OCI-LY1 (cell line): ENCODE data around the gene RBM38.

Source experiments
- H2AFZ ChIP-seq: fragments of 200-600 bp; sonication (generic), shearing (Covaris generic); 2 replicates; pipeline ENCODE4 v1.6.0; 2014; ENCODE audit warnings: antibody characterized with exemption, mild to moderate bottlenecking, low read length
- H3F3A ChIP-seq: fragments of 200-600 bp; sonication (generic), shearing (Covaris generic); 2 replicates; pipeline ENCODE4 v1.6.0; 2014; ENCODE audit warnings: mild to moderate bottlenecking, antibody characterized with exemption, low read length, moderate library complexity; ENCODE audit not compliant: insufficient read depth
- H3K27ac ChIP-seq: fragments of 200-600 bp; sonication (generic); 2 replicates; pipeline ENCODE4 v1.5.1; 2014; ENCODE audit warnings: low read length, mixed run types, mild to moderate bottlenecking, low read depth; ENCODE audit not compliant: poor library complexity, severe bottlenecking
- H3K27me3 ChIP-seq: fragments of 200-600 bp; sonication (generic); 2 replicates; pipeline ENCODE4 v1.6.0; 2014; ENCODE audit warnings: antibody characterized with exemption, mild to moderate bottlenecking, low read length, moderate library complexity; ENCODE audit not compliant: insufficient read depth
- H3K36me3 ChIP-seq: fragments of 200-600 bp; sonication (generic); 2 replicates; pipeline ENCODE4 v1.6.1; 2014; ENCODE audit warnings: mild to moderate bottlenecking, antibody characterized with exemption, low read length, moderate library complexity, mixed read lengths; ENCODE audit not compliant: insufficient read depth
- H3K4me1 ChIP-seq: fragments of 200-600 bp; sonication (generic); 2 replicates; pipeline ENCODE4 v1.5.1; 2014; ENCODE audit warnings: mild to moderate bottlenecking, low read length, moderate library complexity; ENCODE audit not compliant: insufficient read depth, severe bottlenecking
- H3K4me2 ChIP-seq: fragments of 200-600 bp; sonication (generic), shearing (Covaris generic); 2 replicates; pipeline ENCODE4 v1.6.1; 2014; ENCODE audit warnings: low read length
- H3K4me3 ChIP-seq: fragments of 200-600 bp; sonication (generic); 2 replicates; pipeline ENCODE4 v1.5.1; 2014; ENCODE audit warnings: low read length, low read depth, mild to moderate bottlenecking, mixed read lengths; ENCODE audit not compliant: poor library complexity, severe bottlenecking
- H3K79me2 ChIP-seq: fragments of 200-600 bp; shearing (Covaris generic); 2 replicates; pipeline ENCODE4 v1.6.1; 2016; ENCODE audit warnings: mixed run types, low read length, mixed read lengths; ENCODE audit not compliant: insufficient read depth
- H3K9ac ChIP-seq: fragments of 200-600 bp; sonication (generic), shearing (Covaris generic); 2 replicates; pipeline ENCODE4 v1.6.1; 2014; ENCODE audit warnings: mild to moderate bottlenecking, low read length, mixed read lengths
- H3K9me2 ChIP-seq: fragments of 200-600 bp; sonication (generic), shearing (Covaris generic); 2 replicates; pipeline ENCODE4 v1.6.1; 2014; ENCODE audit warnings: low read depth, mild to moderate bottlenecking, low read length, mixed read lengths
- H3K9me3 ChIP-seq: fragments of 200-600 bp; shearing (Covaris generic); 2 replicates; pipeline ENCODE4 v1.6.1; 2014; ENCODE audit warnings: low read length, mixed read lengths
- H4K20me1 ChIP-seq: fragments of 200-600 bp; sonication (generic), shearing (Covaris generic); 2 replicates; pipeline ENCODE4 v1.6.0; 2016; ENCODE audit warnings: mild to moderate bottlenecking, low read length; ENCODE audit not compliant: insufficient read depth
- EZH2 ChIP-seq: fragments of 200-600 bp; sonication (generic), shearing (Covaris generic); IDR thresholded peaks from 2 replicates; pipeline ENCODE4 v1.8.0; 2017; ENCODE audit warnings: borderline replicate concordance, mixed run types, mild to moderate bottlenecking, antibody characterized with exemption, low read length, moderate library complexity, mixed read lengths
- TF ChIP-seq, protein P1 (sequence below): fragments of 200-600 bp; sonication (generic), shearing (Covaris generic); IDR thresholded peaks from 2 replicates; pipeline ENCODE4 v1.5.1; 2017; ENCODE audit warnings: mild to moderate bottlenecking, antibody characterized with exemption, low read length, moderate library complexity, mixed read lengths

Gene RBM38

GRCh38 chr20:57435498-57436222, 44.5 kb downstream of the RBM38 start:
- peak overlapping the region; percentile 4 for H3K4me3 ChIP-seq
- no peaks in the 10 kb centered on the region for H3K36me3 ChIP-seq
- no peaks in the 10 kb centered on the region for H3K79me2 ChIP-seq
- TF ChIP-seq, protein P1, sequence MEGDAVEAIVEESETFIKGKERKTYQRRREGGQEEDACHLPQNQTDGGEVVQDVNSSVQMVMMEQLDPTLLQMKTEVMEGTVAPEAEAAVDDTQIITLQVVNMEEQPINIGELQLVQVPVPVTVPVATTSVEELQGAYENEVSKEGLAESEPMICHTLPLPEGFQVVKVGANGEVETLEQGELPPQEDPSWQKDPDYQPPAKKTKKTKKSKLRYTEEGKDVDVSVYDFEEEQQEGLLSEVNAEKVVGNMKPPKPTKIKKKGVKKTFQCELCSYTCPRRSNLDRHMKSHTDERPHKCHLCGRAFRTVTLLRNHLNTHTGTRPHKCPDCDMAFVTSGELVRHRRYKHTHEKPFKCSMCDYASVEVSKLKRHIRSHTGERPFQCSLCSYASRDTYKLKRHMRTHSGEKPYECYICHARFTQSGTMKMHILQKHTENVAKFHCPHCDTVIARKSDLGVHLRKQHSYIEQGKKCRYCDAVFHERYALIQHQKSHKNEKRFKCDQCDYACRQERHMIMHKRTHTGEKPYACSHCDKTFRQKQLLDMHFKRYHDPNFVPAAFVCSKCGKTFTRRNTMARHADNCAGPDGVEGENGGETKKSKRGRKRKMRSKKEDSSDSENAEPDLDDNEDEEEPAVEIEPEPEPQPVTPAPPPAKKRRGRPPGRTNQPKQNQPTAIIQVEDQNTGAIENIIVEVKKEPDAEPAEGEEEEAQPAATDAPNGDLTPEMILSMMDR: peak; percentile 54; the same call in 1 of the 2 replicates
- no peak for TF ChIP-seq EZH2
- no peak overlapping the region for H2AFZ ChIP-seq
- H3K27me3 ChIP-seq: no peaks in the 10 kb centered on the region
- peaks cover 3% of the 10 kb centered on the region; the same call in 1 of the 2 replicates for H3F3A ChIP-seq
- H3K27ac ChIP-seq: peak overlapping the region; percentile 91
- no peak overlapping the region; the same call in 1 of the 2 replicates for H3K9ac ChIP-seq
- no peaks in the 10 kb centered on the region for H4K20me1 ChIP-seq
- no peaks in the 10 kb centered on the region for H3K9me3 ChIP-seq
- H3K9me2 ChIP-seq: no peaks in the 10 kb centered on the region
- peak overlapping the region; percentile 36 for H3K4me2 ChIP-seq
- peaks cover 38% of the 10 kb centered on the region for H3K4me1 ChIP-seq

GRCh38 chr20:57436223-57436545, 45.0 kb downstream of the RBM38 start:
- peak overlapping the region; percentile 91 for H3K27ac ChIP-seq
- H4K20me1 ChIP-seq: no peaks in the 10 kb centered on the region
- H3K27me3 ChIP-seq: no peaks in the 10 kb centered on the region
- H3K9me3 ChIP-seq: no peaks in the 10 kb centered on the region
- TF ChIP-seq, protein P1: no peak
- no peak for TF ChIP-seq EZH2
- no peak overlapping the region for H2AFZ ChIP-seq
- no peak overlapping the region for H3K4me3 ChIP-seq
- no peak overlapping the region for H3K4me2 ChIP-seq
- H3K79me2 ChIP-seq: no peaks in the 10 kb centered on the region
- H3K9me2 ChIP-seq: no peaks in the 10 kb centered on the region
- no peak overlapping the region; the same call in 1 of the 2 replicates for H3K9ac ChIP-seq
- H3K36me3 ChIP-seq: no peaks in the 10 kb centered on the region
- peaks cover 3% of the 10 kb centered on the region; the same call in 1 of the 2 replicates for H3F3A ChIP-seq
- H3K4me1 ChIP-seq: peaks cover 38% of the 10 kb centered on the region

- TF ChIP-seq, protein P1: no peak
- no peak for TF ChIP-seq EZH2
- Histone ChIP-seq H3F3A (peaks cover 3% of the 10 kb centered on the region; the same call in 1 of the 2 replicates), H3K4me1 (peaks cover 38% of the 10 kb centered on the region), H2AFZ (no peak overlapping the region), H3K27me3 (no peaks in the 10 kb centered on the region), H3K4me3 (no peak overlapping the region), H3K9me2 (no peaks in the 10 kb centered on the region), H3K79me2 (no peaks in the 10 kb centered on the region), H3K27ac (no peak overlapping the region), H4K20me1 (no peaks in the 10 kb centered on the region), H3K9me3 (no peaks in the 10 kb centered on the region), H3K36me3 (no peaks in the 10 kb centered on the region), H3K4me2 (no peak overlapping the region), H3K9ac (no peak overlapping the region)
Observed at GRCh38 chr20:57437267-57437666, 46.1 kb downstream of the RBM38 start.
